GM15510 (cell line): Measurements from ENCODE around the gene CLK3.

Source experiments
- POLR2A ChIP-seq: IDR thresholded peaks from 3 replicates; pipeline ENCODE4 v1.6.1; 2011; ENCODE audit warnings: borderline replicate concordance; ENCODE audit not compliant: insufficient read length; ENCODE audit errors: extremely low read depth

CLK3 gene

GRCh38 chr15:74613089-74613952 is 2.3 kb upstream of the CLK3 start:
- no peak for TF ChIP-seq POLR2A

GRCh38 chr15:74613953-74614743 is 1.5 kb upstream of the CLK3 start:
- TF ChIP-seq POLR2A = no peak

- peak; percentile 43 for TF ChIP-seq POLR2A
These were observed 710 bp upstream of the CLK3 start for GRCh38 chr15:74614744-74615507.

DNA sequence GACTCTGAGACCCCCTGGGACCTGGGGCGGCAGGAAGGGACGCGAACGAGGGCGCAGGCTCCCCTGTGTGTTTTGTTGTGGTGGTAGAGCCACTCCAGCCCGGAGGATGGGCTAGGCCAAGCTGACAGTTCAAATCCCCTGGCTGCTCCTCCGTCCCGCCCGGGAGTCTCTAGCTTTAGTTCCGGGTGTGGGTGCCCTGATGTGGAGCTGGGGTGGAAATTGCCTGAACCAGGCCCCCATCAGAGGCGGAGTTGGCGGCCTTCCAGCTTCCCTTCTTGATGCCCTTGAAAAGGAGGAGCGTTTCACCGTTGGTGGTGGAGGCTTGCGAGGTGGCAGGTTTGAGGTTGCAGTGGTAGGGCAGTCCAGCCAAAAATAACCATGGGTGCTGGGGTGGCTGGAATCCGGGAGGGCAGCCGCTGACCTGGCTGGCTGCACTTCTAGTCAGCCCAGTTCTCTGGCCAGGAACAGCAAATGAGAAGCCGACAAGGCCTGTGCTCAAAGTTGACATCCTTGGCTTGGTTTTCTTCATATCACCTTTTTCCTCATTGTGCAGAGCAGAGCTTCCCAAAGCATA is 817 bp downstream of the CLK3 start:
- peak; percentile 33 for TF ChIP-seq POLR2A

GRCh38 chr15:74616996-74617395 is 1.4 kb downstream of the CLK3 start:
- no peak for TF ChIP-seq POLR2A

DNA sequence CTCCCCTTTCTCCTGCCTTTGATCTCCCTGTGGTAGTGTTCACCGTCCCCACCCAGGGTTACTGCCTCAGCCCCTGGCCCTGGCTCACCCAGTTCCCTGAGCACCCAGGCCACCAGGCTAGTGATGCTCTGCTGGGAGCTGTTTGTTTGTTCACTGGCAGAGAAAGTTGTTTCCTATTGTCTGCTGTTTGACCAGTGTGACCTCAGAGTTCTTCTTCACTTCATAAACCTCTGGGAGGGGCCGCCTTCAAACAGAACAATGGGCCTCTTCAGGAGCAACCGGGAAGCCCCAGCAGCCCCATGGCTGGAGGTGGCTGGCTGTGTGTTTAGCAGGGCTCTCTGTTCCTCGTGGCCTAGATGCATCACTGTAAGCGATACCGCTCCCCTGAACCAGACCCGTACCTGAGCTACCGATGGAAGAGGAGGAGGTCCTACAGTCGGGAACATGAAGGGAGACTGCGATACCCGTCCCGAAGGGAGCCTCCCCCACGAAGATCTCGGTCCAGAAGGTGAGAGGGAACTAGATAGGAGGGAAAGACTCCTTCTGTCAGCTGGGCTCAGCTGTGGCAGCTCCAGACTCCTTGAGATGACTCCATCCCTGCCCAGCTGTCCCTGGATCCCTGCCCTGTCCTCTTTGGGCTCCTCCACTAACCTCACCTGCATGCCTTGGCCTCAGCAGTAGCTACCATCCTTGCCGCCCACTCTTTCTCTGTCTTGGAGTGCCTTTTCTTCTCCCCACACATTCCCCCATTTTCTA is 3.4 kb downstream of the CLK3 start:
- TF ChIP-seq POLR2A = no peak

- no peak for TF ChIP-seq POLR2A
These were observed 4.4 kb downstream of the CLK3 start for GRCh38 chr15:74619916-74620635.

DNA sequence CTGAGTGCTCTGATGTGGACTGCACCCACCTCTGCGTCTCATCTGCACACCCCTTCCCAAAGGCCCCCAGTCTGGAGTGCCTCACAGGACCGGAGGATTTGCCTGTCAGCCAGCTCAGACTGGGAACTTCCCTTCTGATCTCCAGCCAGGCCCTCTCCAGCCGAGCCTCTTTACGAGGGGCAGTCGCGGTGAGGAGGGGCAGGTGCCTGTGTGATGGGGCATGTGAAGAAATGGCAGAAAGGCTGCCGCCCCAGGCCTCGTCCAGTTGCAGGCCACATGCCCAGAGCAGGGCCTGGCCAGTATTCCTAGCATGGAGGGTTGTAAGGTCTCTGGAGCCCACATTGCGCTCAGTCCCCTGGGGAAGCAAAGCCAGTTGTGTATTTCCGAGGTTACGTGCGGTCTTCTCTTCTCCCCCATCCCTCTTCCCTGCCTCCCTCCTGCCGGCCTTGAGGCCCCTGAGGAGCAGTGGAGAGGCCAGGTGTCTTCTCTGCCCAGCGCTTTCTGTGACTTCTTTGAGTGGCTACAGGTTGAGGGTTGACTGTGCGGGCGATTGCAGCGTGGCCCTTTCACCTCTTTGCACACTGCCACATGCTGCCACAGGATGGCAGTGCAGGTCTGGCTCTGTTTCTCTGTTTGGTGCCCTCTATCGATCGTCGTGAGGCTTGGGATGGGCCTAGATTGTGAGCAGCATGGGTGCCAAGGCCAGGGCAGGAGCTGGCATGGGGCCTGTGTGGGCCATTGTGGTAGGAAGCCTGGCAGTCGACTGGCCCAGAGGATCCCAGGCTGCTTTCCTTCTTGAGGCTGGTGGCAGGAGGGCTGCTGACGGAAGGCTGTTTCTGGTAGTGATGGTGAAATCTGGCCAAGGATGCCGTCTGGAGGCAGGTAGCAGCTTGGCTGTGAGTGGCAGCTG is 5.3 kb downstream of the CLK3 start:
- TF ChIP-seq POLR2A = no peak

GRCh38 chr15:74621546-74621920 is 5.9 kb downstream of the CLK3 start:
- no peak for TF ChIP-seq POLR2A

- no peak for TF ChIP-seq POLR2A
These were observed 6.3 kb downstream of the CLK3 start for GRCh38 chr15:74621936-74622335.

DNA sequence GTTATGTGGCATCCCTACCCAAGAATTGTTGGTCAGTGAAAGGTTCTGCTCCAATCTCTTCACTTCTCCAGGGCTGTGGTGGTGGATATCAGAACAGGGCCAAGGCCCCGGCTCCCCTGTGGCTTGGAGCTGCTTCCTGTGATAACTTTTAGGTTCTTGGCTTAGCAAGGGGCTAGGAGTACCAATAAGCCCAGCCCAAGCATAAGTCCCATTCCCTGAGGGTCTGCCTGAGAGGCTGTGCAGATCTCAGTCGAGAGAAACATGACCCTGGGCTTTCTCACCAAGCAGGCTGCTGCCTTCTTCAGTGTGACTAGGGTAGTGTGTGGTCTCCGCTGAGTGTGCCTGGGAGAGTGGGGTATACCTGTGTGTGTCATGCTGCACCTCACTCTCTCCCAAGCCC is 7.1 kb downstream of the CLK3 start:
- TF ChIP-seq POLR2A = no peak

DNA sequence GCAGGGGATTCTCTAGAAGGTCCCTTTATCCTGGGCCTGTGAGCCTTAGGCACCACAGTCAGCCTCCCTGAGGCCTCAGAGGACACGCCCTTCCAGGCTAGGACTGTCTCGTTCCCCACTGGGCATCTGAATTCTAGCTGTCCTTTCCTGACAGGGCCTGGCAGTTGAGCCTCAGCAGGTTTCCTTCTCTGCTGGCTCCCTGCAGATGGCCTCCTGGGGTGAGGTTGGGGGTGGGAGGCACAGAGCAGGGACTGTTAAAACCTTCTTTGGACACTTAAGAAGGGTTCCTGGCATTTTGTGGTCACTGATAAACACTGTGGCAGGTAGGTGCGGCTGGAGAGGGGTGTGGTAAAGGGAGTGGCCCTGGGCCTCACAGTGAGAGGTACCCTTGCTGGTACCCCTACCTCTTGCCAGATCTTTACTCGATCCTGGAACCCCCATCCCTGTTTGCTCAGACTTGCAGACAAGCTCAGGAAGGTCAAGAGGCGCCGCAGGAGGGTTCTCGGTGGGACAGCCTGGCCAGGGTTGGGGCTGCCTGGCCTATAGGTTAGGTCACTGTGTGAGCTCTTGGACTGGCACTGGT is 8.5 kb downstream of the CLK3 start:
- TF ChIP-seq POLR2A = no peak
